ENCODE measurements around the gene FAF2.
"Not testable (repeated sequence)": the region's sequence is repeated elsewhere in the genome, so short reads cannot be mapped to it uniquely, and the experiment has no call there.

Gene FAF2

DNA sequence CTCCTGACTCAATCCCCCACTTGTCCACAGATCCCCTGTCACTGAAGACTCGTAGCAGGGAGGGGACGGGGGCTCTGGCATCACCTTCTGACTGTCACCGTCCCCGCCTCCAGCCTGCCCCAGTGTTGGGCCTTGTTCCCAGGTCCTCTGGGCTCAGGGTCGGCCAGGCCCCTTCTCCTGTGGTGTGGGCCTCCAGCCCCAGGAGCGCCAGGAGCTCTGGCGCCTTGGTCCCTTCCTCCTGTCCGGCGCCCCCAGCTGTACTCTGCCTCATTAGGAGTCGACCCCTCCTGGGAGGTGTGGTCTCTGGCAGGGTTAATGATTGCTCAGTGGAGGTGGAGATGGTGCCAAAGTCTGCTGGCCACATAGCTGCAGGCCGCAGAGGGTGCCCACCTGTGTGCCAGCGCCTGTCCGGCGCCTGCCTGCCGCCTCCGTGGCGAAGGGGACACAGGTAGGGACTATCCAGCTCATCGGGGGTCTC, 100.8 kb downstream of the FAF2 start, which contains the start of gene CDHR2:
Gene CDHR2, plus strand, starts transcription at position 376 of the 478 bp plus-strand sequence. CDS start 16,011 bp downstream, outside the sequence.
- no peak for DNase-seq

DNA sequence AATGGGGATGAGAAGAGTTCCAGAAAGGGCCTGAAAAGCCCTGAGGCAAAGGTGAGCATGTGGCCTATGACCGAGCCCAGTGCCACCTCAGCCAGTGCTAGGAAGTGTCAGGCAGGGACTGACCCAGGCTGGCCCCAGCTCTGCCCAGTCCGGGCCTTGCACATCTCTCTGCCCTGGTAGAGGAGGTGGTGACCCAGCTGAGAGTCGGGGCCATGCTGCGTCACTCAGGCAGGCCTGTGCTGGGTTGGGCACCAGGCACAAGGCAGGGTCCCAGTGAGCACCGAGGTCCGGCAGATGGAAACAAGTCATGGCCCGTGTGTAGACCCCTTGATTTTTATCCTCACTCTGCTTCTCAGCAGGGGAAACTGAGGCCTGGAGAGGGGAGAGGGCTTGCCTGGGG, 101.7 kb downstream of the FAF2 start:
- no peak for DNase-seq

DNA sequence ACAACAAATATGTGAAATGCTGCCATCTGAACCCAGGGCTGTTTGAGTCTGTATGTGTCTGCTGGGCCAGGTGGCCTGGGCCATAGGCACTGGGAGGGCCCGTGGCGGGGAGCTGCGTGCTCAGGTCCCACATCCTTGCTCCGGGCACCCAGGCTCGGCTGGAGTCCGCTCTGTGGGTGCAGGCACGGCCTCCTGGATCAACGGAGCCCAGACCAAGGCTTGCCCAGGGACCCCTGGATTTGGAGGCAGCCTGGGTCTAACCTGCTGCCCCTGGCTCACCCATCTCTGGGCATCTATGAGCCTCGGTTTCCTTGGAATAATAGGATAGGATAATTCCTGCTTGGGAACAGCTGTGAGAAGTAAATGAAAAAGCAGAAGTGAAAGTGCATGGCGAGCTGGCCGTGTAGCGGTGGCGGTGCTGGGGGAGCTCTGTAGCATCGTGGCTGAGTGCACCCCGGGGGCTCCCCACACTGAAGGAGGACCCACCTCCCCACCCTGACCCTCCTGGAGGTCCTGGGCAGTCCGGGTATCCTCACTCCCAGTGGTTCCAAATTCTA, 102.2 kb downstream of the FAF2 start:
- DNase-seq, result no peak

DNA sequence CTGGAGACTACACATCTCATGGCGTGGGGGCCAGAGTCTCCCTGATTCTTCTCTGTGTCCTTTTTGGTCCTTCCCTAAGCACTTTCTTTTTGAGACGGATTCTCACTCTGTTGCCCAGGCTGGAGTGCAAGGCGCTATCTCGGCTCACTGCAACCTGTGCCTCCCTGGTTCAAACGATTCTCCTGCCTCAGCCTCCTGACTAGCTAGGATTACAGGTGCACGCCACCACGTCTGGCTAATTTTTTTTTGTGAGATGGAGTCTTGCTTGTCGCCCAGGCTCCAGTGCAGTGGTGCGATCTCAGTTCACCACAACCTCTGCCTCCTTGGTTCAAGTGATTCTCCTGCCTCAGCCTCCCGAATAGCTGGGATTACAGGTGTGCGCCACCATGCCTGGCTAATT, 102.8 kb downstream of the FAF2 start:
- not testable (repeated sequence) for DNase-seq

DNA sequence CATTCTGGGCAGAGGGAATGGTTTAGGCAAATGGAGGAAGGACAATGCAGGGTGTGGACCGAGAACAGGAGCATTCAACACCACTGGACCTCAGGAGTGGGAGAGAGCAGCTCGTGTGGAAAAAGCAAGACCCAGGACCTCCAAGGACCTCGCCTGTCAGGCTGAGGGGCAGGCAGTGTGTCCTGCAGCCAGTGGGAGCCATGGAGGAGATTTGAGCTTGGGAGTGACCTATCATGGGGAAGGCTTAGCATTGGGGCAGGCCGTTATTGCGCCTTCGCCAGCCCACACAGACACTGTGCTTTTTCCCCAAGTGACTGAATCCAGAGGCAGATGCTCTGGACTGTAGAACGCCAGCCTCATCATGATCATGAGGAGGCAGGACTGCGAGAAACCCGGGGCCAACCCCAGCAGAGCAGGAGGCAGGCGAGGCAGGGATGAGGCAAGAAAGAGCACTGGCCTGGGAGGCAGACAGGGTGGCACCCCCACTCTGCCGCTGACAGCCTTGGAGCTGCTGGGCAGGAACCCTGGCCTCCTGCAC, 104.2 kb downstream of the FAF2 start:
- DNase-seq, result no peak

DNA sequence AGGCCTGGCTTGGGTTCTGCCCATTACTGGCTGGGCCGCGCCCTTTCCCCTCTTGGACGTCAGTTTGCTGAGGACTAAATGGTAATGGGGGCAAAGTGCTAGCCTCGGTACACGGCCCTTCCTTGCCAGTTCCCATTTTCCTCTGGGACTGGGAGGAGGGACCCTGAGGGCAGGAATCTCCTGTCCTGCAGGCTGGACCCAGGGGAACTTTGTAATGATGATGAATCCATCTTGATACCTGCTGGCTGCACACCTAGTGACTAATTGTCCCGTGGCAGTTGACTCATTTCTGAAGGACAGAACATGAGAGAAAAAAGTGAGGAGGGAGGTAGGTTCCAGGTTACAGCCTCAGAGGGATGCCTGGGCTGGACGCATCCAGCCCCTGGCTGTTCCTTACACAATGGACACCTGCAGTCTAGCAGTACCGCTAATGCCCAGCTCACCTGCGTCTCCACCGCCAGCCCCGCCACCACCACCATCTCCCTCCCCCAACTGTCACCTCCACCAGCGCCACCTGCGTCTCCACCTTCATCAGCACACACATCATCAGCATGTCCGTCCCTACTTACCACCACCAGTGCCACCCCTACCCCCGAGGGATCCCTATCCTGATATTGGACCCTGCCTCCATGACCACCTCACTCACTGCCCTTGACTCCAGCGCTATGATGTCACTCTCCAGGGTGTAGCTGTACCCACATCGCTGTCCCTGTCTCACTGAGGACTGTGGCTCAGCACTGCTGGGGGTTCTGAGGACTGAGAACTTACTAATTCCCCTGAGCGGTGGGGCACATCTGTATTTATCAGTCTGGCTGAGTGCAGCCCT, 105.3 kb downstream of the FAF2 start:
- DNase-seq, result no peak

DNA sequence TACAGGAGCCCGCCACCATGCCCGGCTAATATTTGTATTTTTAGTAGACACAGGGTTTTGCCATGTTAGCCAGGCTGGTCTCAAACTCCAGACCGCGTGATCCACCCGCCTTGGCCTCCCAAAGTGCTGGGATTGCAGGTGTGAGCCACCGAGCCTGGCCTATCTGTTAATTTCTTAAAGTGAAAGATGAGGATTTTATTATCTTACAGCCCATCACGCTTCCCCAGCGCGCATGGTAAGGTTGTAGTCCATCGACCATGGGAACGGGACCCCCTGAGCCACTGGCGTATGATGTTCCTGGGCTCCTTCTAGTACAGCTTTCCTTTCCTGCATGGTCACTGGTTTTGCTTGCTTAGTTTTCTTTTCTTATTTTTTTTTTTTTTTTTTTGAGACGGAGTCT, 109.7 kb downstream of the FAF2 start:
- DNase-seq, result no peak
